ENCODE results near the gene ERC2. TPM values are rescaled to one million over a fixed set of nuclear protein-coding genes. Genes with fewer than 3 reads are reported as not detected.

The ERC2 gene
- total and polyA plus RNA-seq, 8 donors = 1.2 to 4.8 (median 2.3) TPM

DNA sequence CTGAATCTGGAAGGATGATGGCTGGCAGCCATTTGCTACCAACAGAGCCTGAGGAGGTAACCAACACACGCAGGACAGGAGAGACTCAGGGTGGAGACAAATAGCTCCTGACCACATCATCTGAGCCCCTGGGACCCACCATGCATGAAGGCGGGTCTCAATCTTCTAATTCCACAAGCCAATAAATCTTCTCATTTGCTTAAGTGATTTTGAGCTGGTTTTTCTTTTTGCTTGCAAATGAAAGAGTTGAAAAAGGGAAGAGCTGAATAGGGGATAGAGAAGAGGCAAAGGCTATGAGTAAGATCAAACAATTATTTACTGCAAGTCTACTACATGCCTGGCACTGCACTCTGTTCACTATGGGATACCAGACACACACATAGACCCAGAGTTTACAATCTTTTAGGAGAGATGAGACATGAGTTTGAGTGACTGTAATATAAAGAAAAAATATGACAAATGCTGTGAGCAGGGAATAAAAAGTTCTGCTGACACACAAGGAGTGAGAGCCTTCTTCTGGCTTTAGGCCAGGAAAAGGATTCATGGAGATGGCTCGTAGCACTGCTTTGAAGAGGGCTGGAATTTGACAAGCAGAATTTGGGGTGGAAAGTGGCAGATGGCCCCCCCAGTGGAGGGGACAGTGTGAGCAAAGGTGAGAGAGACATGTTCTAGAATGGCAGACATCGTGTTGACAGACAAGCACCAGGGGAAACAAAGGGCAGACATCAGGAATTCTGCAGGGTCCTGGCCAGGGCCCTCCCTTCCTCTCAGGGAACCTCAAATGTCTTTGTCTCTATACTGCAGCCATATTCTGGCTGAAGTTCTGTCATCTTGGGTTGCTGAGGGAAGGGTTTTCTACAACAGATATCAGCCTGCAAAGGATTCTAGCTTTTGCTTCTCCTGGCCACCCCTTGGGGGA, 911.4 kb downstream of the ERC2 start:
- intact Hi-C loops (cut with DNase I) = no loop called here
- ATAC-seq = no peak

DNA sequence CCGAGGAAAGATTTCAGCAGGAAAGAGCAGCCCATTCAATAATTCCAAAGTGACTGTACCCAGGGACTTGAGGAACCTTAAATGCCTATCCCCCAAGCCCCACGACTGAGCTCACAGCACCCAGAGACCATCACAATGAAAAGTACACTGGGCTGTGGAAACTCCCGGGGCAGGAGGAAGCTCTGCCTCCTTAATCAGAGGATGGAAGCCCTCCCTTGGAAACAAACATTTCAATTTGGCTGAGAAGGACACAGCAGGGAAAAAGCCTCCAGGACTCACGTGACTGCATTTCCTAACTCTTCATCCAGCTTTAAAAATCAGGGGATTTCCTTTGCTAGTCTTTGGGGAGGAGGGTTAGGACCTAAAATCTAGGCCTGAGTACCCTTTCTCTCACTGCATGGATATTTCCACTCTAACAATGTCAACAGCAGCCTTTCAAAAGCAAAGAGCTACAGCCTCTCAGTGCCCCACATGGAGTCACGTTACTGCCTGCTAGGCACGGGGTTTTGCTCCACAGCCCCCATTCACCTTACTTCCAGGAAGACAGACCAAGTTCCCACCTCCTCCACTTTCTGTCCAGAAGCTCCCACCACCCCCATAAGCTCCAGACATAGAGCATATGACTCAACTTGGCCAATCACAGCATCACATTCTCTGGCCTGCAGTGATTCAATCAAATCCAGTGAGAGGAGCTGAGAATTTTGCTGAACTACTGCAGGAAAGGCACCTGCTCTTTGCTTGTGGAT, 912.2 kb downstream of the ERC2 start:
- DNase-seq (no peak), ATAC-seq (no peak), FAIRE-seq (no peak)
- Histone ChIP-seq H3K27ac (no peak overlapping the region), H3K27me3 (no peaks in the 10 kb centered on the region), H3K9me3 (no peaks in the 10 kb centered on the region), H3K4me3 (no peak overlapping the region), H3K36me3 (no peaks in the 10 kb centered on the region), H3K4me1 (no peaks in the 10 kb centered on the region)
- intact Hi-C loops (cut with DNase I) = no loop called here
- WGBS, 2 donors = 72 to 76% methylated on average over 6 of the region's 6 CpGs
- TF ChIP-seq, protein P1, sequence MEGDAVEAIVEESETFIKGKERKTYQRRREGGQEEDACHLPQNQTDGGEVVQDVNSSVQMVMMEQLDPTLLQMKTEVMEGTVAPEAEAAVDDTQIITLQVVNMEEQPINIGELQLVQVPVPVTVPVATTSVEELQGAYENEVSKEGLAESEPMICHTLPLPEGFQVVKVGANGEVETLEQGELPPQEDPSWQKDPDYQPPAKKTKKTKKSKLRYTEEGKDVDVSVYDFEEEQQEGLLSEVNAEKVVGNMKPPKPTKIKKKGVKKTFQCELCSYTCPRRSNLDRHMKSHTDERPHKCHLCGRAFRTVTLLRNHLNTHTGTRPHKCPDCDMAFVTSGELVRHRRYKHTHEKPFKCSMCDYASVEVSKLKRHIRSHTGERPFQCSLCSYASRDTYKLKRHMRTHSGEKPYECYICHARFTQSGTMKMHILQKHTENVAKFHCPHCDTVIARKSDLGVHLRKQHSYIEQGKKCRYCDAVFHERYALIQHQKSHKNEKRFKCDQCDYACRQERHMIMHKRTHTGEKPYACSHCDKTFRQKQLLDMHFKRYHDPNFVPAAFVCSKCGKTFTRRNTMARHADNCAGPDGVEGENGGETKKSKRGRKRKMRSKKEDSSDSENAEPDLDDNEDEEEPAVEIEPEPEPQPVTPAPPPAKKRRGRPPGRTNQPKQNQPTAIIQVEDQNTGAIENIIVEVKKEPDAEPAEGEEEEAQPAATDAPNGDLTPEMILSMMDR (IDR thresholded peaks at IDR 0.05) = no peak

More for the DNA sequence above, 911.4 kb downstream of the ERC2 start:
- H3K36me3 ChIP-seq = no peaks in the 10 kb centered on the region
- no peaks in the 10 kb centered on the region for H3K27me3 ChIP-seq
- no peaks in the 10 kb centered on the region for H3K9me3 ChIP-seq
- no peaks in the 10 kb centered on the region for H3K4me1 ChIP-seq
- H3K4me3 ChIP-seq = no peak overlapping the region
- H3K27ac ChIP-seq = no peak overlapping the region
- FAIRE-seq (no peak), DNase-seq (no peak)
- 83 to 85% methylated on average over 4 of the region's 4 CpGs for WGBS, 2 donors
- TF ChIP-seq, protein P1 (IDR thresholded peaks at IDR 0.05) = no peak

- H3K27me3 ChIP-seq = no peaks in the 10 kb centered on the region
- no peak overlapping the region for H3K27ac ChIP-seq
- ATAC-seq (no peak), FAIRE-seq (no peak), DNase-seq (no peak)
- 80 to 85% methylated on average over 11 of the region's 11 CpGs for WGBS, 2 donors
- H3K36me3 ChIP-seq = no peaks in the 10 kb centered on the region
- TF ChIP-seq, protein P1 (IDR thresholded peaks at IDR 0.05) = no peak
- no peaks in the 10 kb centered on the region for H3K4me1 ChIP-seq
- H3K9me3 ChIP-seq = no peaks in the 10 kb centered on the region
- intact Hi-C loops (cut with DNase I) = no loop called here
- H3K4me3 ChIP-seq = no peak overlapping the region
Observed at GRCh38 chr3:55554634-55555425, 913.4 kb downstream of the ERC2 start.

DNA sequence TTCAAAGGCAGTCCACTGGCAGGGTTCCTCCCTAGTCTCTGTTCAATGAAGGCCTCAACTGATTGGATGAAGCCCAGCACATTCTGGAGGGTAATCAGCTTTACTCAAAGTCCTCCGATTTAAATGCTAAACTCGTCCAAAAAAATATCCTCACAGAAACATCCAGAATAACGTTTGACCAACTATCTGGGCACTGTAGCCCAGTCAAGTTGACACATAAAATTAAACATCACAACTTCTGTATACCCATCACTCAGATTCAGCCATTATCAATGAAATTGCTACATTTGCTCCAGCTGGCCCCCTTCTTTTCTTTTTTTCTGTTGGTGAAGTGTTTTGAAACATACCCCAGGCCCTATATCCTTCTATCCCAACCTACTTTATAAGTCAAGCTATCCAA, 916.6 kb downstream of the ERC2 start:
- 87 to 88% methylated on average over 3 of the region's 3 CpGs for WGBS, 2 donors
- intact Hi-C loops (cut with DNase I) = no loop called here
- TF ChIP-seq, protein P1 (IDR thresholded peaks at IDR 0.05) = no peak
- no peaks in the 10 kb centered on the region for H3K36me3 ChIP-seq
- no peak overlapping the region for H3K4me3 ChIP-seq
- no peaks in the 10 kb centered on the region for H3K9me3 ChIP-seq
- FAIRE-seq = no peak
- no peaks in the 10 kb centered on the region for H3K27me3 ChIP-seq
- no peak for DNase-seq
- no peak for ATAC-seq
- H3K27ac ChIP-seq = no peak overlapping the region
- no peaks in the 10 kb centered on the region for H3K4me1 ChIP-seq
